NCI-H1092 treated with DMSO at 0.1 percent for 48 hours (cell line): ENCODE data around the gene VENTX.

Experiments
- DNase-seq: peaks from one replicate; lab custom pipeline; 2025; lab: John Stamatoyannopoulos, UW

The VENTX gene

DNA sequence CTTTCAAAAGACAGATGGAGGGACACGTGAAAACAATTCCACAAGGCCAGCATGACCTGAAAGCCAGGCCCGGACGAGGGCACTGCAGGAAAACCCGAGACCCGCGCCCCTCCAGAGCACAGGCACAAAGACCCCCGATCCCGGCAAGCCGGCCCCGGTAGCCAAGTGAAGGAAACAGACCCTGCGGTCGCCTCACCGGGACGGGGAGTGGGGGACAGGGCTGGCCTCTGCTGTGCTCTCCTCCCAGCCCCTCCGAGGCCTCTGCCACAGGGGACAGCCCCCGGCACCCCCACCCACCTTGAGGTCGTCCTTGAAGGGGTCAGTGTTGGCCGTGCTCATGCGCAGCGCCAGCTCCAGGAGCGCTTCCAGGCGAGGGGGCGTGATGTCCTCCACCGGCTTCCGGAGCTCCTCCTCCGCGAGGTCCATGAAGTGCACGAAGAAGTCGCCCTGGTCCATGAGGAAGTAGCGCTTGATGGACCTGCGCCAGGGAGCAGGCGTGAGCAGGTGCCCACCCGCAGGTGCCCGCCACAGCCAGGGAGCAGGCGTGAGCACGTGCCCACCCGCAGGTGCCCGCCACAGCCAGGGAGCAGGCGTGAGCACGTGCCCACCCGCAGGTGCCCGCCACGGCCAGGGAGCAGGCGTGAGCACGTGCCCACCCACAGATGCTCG lies 50.3 kb downstream of the VENTX start:
- DNase-seq = no peak

- no peak for DNase-seq
Observed at GRCh38 chr10:133289761-133290160, 52.1 kb downstream of the VENTX start.
